Loucy (cell line): ENCODE data around the gene S100A8.

Source experiments
- H2AFZ ChIP-seq: fragments of 200-600 bp; sonication (generic); 2 replicates; pipeline ENCODE4 v1.6.0; 2016; ENCODE audit warnings: antibody characterized with exemption, mild to moderate bottlenecking, low read length, moderate library complexity
- H3F3A ChIP-seq: fragments of 200-600 bp; 2 replicates; pipeline ENCODE4 v1.6.0; 2016; ENCODE audit warnings: antibody characterized with exemption, low read depth, mild to moderate bottlenecking
- H3K27me3 ChIP-seq: fragments of 200-600 bp; sonication (generic); 2 replicates; pipeline ENCODE4 v1.6.1; 2014; ENCODE audit warnings: low read length, mild to moderate bottlenecking; ENCODE audit not compliant: insufficient read depth, poor library complexity, severe bottlenecking
- H3K36me3 ChIP-seq: fragments of 200-600 bp; sonication (generic); 2 replicates; pipeline ENCODE4 v1.6.1; 2016; ENCODE audit warnings: low read length; ENCODE audit not compliant: insufficient read depth
- H3K4me1 ChIP-seq: fragments of 200-600 bp; sonication (generic); 2 replicates; pipeline ENCODE4 v1.5.1; 2014; ENCODE audit warnings: low read length, mild to moderate bottlenecking; ENCODE audit not compliant: insufficient read depth, poor library complexity, severe bottlenecking
- H3K4me2 ChIP-seq: fragments of 200-600 bp; sonication (generic); 2 replicates; pipeline ENCODE4 v1.6.0; 2014; ENCODE audit warnings: antibody characterized with exemption, low read length, low read depth, mild to moderate bottlenecking; ENCODE audit not compliant: poor library complexity, severe bottlenecking
- H3K4me3 ChIP-seq: fragments of 200-600 bp; sonication (generic); 2 replicates; pipeline ENCODE4 v1.5.1; 2014; ENCODE audit warnings: low read length, mild to moderate bottlenecking, mixed read lengths; ENCODE audit not compliant: poor library complexity, severe bottlenecking
- H3K79me2 ChIP-seq: fragments of 200-600 bp; sonication (generic); 2 replicates; pipeline ENCODE4 v1.6.1; 2014; ENCODE audit warnings: low read length; ENCODE audit not compliant: insufficient read depth
- H3K9ac ChIP-seq: fragments of 200-600 bp; sonication (generic); 2 replicates; pipeline ENCODE4 v1.6.0; 2014; ENCODE audit warnings: mild to moderate bottlenecking, low read depth, low read length, moderate library complexity; ENCODE audit not compliant: poor library complexity, severe bottlenecking
- H3K9me2 ChIP-seq: fragments of 200-600 bp; sonication (generic); replicated peaks from 2 replicates; pipeline ENCODE4 v1.6.1; 2016; ENCODE audit warnings: low read depth, low read length, mixed read lengths
- H3K9me3 ChIP-seq: fragments of 200-600 bp; sonication (generic); 2 replicates; pipeline ENCODE4 v1.6.1; 2014; ENCODE audit warnings: mild to moderate bottlenecking, antibody characterized with exemption, low read length, low read depth; ENCODE audit not compliant: insufficient read depth
- H4K20me1 ChIP-seq: fragments of 200-600 bp; sonication (generic); 2 replicates; pipeline ENCODE4 v1.6.0; 2014; ENCODE audit warnings: antibody characterized with exemption, low read length, mild to moderate bottlenecking; ENCODE audit not compliant: insufficient read depth, poor library complexity, severe bottlenecking
- EZH2phosphoT487 ChIP-seq: fragments of 200-600 bp; IDR thresholded peaks from 2 replicates; pipeline ENCODE4 v1.6.1; 2018; ENCODE audit warnings: antibody characterized with exemption, mild to moderate bottlenecking, moderate library complexity, borderline replicate concordance
- TF ChIP-seq, protein P1 (sequence below): fragments of 200-600 bp; sonication (generic); conservative IDR thresholded peaks from 2 replicates; pipeline ENCODE4 v1.5.1; 2014; ENCODE audit warnings: mild to moderate bottlenecking, antibody characterized with exemption, low read length

Gene S100A8

DNA sequence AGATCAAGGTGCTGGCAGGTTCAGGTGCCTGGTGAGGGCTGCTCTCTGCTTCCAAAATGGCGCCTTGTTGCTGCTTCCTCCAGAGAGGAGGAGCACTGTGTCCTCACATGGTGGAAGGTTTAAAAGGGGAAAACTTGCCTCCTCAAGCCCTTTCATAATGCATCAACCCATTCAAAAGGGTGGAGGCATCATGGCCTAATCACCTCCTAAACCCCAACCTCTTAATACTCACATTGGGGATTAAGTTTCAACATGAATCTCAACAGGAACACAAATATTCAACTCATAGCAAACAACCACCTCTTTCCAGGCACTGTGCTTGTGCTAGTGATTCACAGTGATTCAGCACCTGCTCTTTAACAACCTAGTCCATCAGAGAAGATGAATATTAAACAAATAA lies 19.6 kb downstream of the S100A8 start:
- TF ChIP-seq, protein P1, sequence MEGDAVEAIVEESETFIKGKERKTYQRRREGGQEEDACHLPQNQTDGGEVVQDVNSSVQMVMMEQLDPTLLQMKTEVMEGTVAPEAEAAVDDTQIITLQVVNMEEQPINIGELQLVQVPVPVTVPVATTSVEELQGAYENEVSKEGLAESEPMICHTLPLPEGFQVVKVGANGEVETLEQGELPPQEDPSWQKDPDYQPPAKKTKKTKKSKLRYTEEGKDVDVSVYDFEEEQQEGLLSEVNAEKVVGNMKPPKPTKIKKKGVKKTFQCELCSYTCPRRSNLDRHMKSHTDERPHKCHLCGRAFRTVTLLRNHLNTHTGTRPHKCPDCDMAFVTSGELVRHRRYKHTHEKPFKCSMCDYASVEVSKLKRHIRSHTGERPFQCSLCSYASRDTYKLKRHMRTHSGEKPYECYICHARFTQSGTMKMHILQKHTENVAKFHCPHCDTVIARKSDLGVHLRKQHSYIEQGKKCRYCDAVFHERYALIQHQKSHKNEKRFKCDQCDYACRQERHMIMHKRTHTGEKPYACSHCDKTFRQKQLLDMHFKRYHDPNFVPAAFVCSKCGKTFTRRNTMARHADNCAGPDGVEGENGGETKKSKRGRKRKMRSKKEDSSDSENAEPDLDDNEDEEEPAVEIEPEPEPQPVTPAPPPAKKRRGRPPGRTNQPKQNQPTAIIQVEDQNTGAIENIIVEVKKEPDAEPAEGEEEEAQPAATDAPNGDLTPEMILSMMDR = no peak
- no peak for TF ChIP-seq EZH2phosphoT487
- no peaks in the 10 kb centered on the region for H3K4me1 ChIP-seq
- no peaks in the 10 kb centered on the region for H3K36me3 ChIP-seq
- H3K9me3 ChIP-seq = no peaks in the 10 kb centered on the region
- no peak overlapping the region for H3K4me3 ChIP-seq
- no peaks in the 10 kb centered on the region for H3F3A ChIP-seq
- no peak overlapping the region for H3K4me2 ChIP-seq
- H3K9me2 ChIP-seq = no peaks in the 10 kb centered on the region
- no peaks in the 10 kb centered on the region for H3K79me2 ChIP-seq
- H4K20me1 ChIP-seq = no peaks in the 10 kb centered on the region
- H3K27me3 ChIP-seq = peaks cover 4% of the 10 kb centered on the region
- H2AFZ ChIP-seq = no peak overlapping the region
- H3K9ac ChIP-seq = no peak overlapping the region

GRCh38 chr1:153370146-153370545 lies 20.7 kb downstream of the S100A8 start:
- Histone ChIP-seq H3K9me2 (no peaks in the 10 kb centered on the region), H3K4me1 (no peaks in the 10 kb centered on the region), H3K9ac (no peak overlapping the region), H2AFZ (no peak overlapping the region), H3K4me3 (no peak overlapping the region), H3K36me3 (no peaks in the 10 kb centered on the region), H3K79me2 (no peaks in the 10 kb centered on the region), H3K27me3 (peaks cover 7% of the 10 kb centered on the region), H3K4me2 (no peak overlapping the region), H3F3A (no peaks in the 10 kb centered on the region), H3K9me3 (no peaks in the 10 kb centered on the region), H4K20me1 (no peaks in the 10 kb centered on the region)
- TF ChIP-seq EZH2phosphoT487 = no peak
- TF ChIP-seq, protein P1 = no peak

GRCh38 chr1:153368495-153368894 lies 22.4 kb downstream of the S100A8 start:
- Histone ChIP-seq H3K9ac (no peak overlapping the region), H3K79me2 (no peaks in the 10 kb centered on the region), H3K4me3 (no peak overlapping the region), H3K36me3 (no peaks in the 10 kb centered on the region), H3K4me1 (no peaks in the 10 kb centered on the region), H3F3A (no peaks in the 10 kb centered on the region), H3K9me3 (no peaks in the 10 kb centered on the region), H3K9me2 (no peaks in the 10 kb centered on the region), H4K20me1 (no peaks in the 10 kb centered on the region), H3K4me2 (no peak overlapping the region), H2AFZ (no peak overlapping the region), H3K27me3 (peaks cover 7% of the 10 kb centered on the region)
- TF ChIP-seq, protein P1 = no peak
- TF ChIP-seq EZH2phosphoT487 = no peak
